GM18520 (cell line): ENCODE measurements around the gene SLC22A23.

Experiments used
- ATAC-seq: cut with Tn5 transposase; IDR thresholded peaks from one replicate; pipeline ENCODE4 v1.9.1; 2021; ENCODE audit not compliant: unreplicated experiment

SLC22A23 gene

GRCh38 chr6:3446184-3446583, 10.7 kb downstream of the SLC22A23 start:
- ATAC-seq, result no peak

- no peak for ATAC-seq
Measured at GRCh38 chr6:3444276-3445088, 12.4 kb downstream of the SLC22A23 start.

GRCh38 chr6:3443221-3443515, 13.7 kb downstream of the SLC22A23 start:
- ATAC-seq, result no peak

DNA sequence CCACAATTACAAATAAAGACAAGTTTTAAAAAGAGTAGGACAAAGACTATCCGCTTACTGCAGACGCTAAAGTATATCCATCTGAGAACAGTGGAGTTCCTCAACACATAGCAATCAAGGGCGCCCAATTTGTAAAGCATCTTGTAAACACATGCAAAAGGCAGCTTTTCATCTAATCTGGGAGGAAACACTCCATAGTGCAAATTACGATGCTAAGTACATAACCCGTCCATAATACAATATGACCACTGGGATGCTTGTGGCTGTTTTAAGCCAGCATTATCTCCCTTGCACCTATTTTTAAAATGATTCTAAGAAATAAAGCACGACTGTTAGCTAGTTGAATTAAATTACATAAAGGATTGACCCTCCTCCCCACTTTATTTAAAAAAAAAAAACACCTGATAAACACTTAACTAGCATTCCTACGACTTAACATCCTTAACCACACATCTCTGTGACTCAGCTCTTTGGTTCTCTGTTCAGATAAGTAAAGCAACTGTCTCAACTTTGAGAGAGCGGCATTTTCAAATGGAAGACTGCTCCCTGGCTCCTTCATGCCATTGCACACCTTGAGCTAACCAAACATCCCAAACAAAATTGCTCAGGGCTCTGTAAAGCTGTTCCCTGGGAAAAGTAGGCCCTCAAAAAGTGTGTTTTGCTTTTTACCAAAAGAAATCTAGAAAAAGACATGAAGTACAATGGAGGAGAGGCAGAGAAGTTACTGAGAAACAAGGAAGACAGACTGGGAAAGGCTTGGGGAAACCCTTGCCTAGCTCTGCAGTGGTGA, 14.2 kb downstream of the SLC22A23 start:
- no peak for ATAC-seq

DNA sequence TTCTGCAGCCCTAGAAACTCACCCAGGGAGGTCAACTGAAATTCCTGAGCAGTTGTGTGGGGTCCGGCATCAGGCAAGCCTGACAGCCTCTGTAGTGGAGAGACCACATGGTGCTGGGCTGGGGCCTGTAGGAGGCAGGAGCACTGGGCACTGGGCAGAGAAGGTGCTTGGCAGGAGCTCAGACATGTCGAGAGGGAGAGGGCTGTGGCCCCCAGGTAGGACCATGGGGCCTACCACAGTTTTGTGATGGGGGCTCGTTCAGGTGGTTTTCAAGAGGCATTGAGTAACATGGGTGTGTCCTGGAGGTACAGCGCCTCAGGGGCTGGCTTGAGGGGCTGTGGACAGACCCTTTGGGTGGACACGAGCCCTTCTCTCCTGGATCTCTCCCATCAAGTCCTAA, 15.9 kb downstream of the SLC22A23 start:
- ATAC-seq, result no peak

GRCh38 chr6:3439961-3440360, 16.9 kb downstream of the SLC22A23 start:
- ATAC-seq, result no peak

- no peak for ATAC-seq
Measured at GRCh38 chr6:3438190-3439167, 18.4 kb downstream of the SLC22A23 start.

DNA sequence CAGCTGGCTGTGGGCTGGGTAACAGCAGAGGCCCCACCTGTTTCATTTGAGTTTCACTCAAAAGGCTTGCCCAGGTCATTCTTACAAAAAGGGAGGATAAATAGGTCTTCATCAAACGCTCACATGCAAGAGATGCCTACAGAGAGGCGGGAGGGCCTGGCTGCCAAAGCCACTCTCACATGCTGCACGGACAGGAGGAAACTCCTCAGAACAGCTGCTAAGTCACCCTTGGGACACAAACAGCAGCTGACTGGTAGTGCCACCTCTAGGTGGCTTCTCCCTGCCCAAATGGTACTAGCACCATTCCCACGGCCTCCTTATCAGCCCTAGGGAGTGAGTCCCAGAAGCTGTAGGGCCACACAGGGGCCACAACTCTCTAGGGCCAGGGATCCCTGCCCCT, 23.8 kb downstream of the SLC22A23 start:
- ATAC-seq, result no peak

GRCh38 chr6:3432416-3432815, 24.4 kb downstream of the SLC22A23 start:
- ATAC-seq, result no peak

DNA sequence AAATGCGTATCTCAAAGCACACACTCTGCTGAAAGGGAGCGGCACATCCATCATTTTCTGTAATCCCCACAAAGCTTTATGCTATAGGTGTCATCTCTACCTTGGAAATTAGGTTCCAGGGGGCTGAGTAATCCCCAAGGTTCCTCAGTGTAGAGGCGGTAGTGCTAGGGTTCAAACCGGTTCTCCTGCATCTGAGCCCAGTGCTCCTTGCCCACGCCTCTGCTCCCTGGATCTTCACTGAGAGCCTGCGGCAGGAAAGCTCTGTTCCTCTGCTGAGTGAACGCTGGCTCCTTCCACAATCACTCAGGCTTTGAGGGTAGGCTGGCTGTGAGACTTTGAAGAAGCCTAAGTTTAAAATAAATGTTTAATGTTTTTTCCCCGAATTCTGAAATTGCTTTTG, 24.9 kb downstream of the SLC22A23 start:
- ATAC-seq, result no peak

GRCh38 chr6:3429211-3429610, 27.6 kb downstream of the SLC22A23 start:
- ATAC-seq, result no peak

- no peak for ATAC-seq
Measured at GRCh38 chr6:3428700-3429099, 28.1 kb downstream of the SLC22A23 start.

DNA sequence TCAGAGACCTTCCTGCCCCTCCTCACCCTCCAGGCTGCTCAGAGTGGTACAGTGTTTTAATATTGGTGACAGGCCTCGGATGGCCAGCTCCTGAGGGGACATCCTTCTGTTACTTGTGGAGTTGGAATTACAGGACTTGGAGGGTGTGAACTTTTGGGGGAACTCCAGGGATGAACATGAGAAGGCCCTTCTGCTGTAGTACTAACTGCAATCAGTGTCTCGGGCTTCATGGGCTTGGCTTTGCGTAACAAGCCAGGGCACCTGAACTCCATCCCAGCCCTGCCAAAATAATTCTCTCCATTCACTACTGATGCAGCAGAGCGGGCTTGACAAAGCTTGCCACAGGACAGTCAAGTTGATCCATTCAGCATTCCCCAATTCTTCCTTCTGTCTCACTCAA, 28.6 kb downstream of the SLC22A23 start:
- no peak for ATAC-seq

GRCh38 chr6:3427687-3428085, 29.2 kb downstream of the SLC22A23 start:
- no peak for ATAC-seq

- no peak for ATAC-seq
Measured at GRCh38 chr6:3426927-3427686, 29.7 kb downstream of the SLC22A23 start.

GRCh38 chr6:3426091-3426926, 30.5 kb downstream of the SLC22A23 start:
- no peak for ATAC-seq

GRCh38 chr6:3425574-3425973, 31.3 kb downstream of the SLC22A23 start:
- ATAC-seq, result no peak

GRCh38 chr6:3424185-3424927, 32.5 kb downstream of the SLC22A23 start:
- ATAC-seq, result no peak
